Endodermal cell (in vitro differentiated cells): ENCODE results near the gene SYT2. TPM values are rescaled to one million over a fixed set of nuclear protein-coding genes. Genes with fewer than 3 reads are reported as not detected.
"Not testable (repeated sequence)": the region's sequence is repeated elsewhere in the genome, so short reads cannot be mapped to it uniquely, and the experiment has no call there.

Source experiments
- DNase-seq: peaks from one replicate; pipeline ENCODE4 v3.0.0-alpha.2; 2017
- H3K27ac ChIP-seq: 2 replicates; pipeline ENCODE4 v1.5.1; 2013; ENCODE audit warnings: mild to moderate bottlenecking, low read depth, low read length, moderate library complexity
- H3K27me3 ChIP-seq: 2 replicates; pipeline ENCODE4 v1.6.1; 2013; ENCODE audit warnings: mild to moderate bottlenecking, low read length, moderate library complexity; ENCODE audit not compliant: insufficient read depth, control insufficient read depth, poor library complexity, severe bottlenecking
- H3K36me3 ChIP-seq: 2 replicates; pipeline ENCODE4 v1.7.0; 2013; ENCODE audit warnings: mild to moderate bottlenecking, low read length, moderate library complexity; ENCODE audit not compliant: control insufficient read depth, insufficient read depth
- H3K4me1 ChIP-seq: one replicate; pipeline ENCODE4 v1.7.0; 2013; ENCODE audit warnings: low read length; ENCODE audit not compliant: control insufficient read depth, insufficient read depth
- H3K4me3 ChIP-seq: 2 replicates; pipeline ENCODE4 v1.5.1; 2013; ENCODE audit warnings: mild to moderate bottlenecking, low read length, moderate library complexity
- H3K9ac ChIP-seq: 2 replicates; pipeline ENCODE4 v1.6.1; 2013; ENCODE audit warnings: mild to moderate bottlenecking, low read length, moderate library complexity; ENCODE audit not compliant: poor library complexity, severe bottlenecking; ENCODE audit errors: extremely low read depth
- H3K9me3 ChIP-seq: 2 replicates; pipeline ENCODE4 v1.6.1; 2013; ENCODE audit warnings: mild to moderate bottlenecking, low read length, moderate library complexity; ENCODE audit not compliant: control insufficient read depth
- H3K27ac Mint-ChIP-seq: 2 replicates; pipeline ENCODE4 v1.8.0; 2020; ENCODE audit warnings: mixed read lengths
- H3K27me3 Mint-ChIP-seq: 2 replicates; pipeline ENCODE4 v1.8.0; 2021; ENCODE audit warnings: mild to moderate bottlenecking, mixed read lengths; ENCODE audit not compliant: insufficient read depth
- H3K36me3 Mint-ChIP-seq: 2 replicates; pipeline ENCODE4 v1.8.0; 2020; ENCODE audit warnings: low read depth, mixed read lengths
- H3K4me1 Mint-ChIP-seq: 2 replicates; pipeline ENCODE4 v1.8.0; 2020; ENCODE audit warnings: mixed read lengths
- H3K4me3 Mint-ChIP-seq: 2 replicates; pipeline ENCODE4 v1.8.0; 2020; ENCODE audit warnings: mild to moderate bottlenecking, moderate library complexity, mixed read lengths
- H3K9me3 Mint-ChIP-seq: 2 replicates; pipeline ENCODE4 v1.8.0; 2020; ENCODE audit warnings: mild to moderate bottlenecking, mixed read lengths
- WGBS, 2 experiments: methylation state at CpG; one replicate each; pipeline versions ENCODE4 v1.1.5 to v1.1.7; 2013; ENCODE audit warnings: missing lambda C conversion rate in 2 of 2, mixed read lengths in 1 of 2; ENCODE audit not compliant: insufficient coverage in 1 of 2, insufficient read length in 1 of 2; 5-methylcytosine and 5-hydroxymethylcytosine counted together
- total RNA-seq, 2 donors: library from RNA; stranded (reverse); fragmentation: NEBNext Ultra II Directional in 1 of 2; extraction: Animal tissue kit (Norgen Biotek cat#: 25700) in 1 of 2; gene quantifications; 2 replicates in 1 of 2; 3 replicates in 1 of 2; pipeline ENCODE4 v1.2.1, GENCODE V29; 2021
- TF ChIP-seq, protein P1 (sequence below): fragments of 200-600 bp; sonication (generic); conservative IDR thresholded peaks from 2 replicates; pipeline ENCODE4 v1.5.0; 2021; ENCODE audit warnings: antibody characterized with exemption, mild to moderate bottlenecking

Gene SYT2
- total RNA-seq, 2 donors from 2014 or later, result 2.9 to 4.4 TPM

DNA sequence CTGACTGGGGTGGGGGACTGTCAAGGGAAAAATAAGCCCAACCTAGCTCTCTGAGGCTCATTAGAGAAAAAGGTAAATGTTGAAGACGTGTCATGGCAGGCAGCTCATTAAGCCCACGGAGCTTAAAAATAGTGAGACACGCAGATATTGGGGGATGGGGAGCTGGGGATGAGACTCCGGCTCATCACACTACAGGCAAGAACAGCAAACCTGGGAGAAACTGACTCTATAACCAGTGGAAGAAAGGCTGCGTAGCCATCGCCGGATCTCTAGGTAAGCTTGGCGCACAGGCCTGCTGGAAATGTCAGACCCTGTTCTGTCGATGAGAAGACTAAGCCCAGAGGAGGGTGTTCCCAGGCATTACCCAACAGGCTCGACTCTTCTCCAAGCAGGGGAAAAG is 78.0 kb downstream of the SYT2 start:
- Mint-ChIP-seq H3K4me1 (peaks cover 14% of the 10 kb centered on the region), H3K4me3 (no peak overlapping the region)
- WGBS, 2 experiments, result 92 to 99% methylated on average over 9 to 10 of the region's 10 CpGs

DNA sequence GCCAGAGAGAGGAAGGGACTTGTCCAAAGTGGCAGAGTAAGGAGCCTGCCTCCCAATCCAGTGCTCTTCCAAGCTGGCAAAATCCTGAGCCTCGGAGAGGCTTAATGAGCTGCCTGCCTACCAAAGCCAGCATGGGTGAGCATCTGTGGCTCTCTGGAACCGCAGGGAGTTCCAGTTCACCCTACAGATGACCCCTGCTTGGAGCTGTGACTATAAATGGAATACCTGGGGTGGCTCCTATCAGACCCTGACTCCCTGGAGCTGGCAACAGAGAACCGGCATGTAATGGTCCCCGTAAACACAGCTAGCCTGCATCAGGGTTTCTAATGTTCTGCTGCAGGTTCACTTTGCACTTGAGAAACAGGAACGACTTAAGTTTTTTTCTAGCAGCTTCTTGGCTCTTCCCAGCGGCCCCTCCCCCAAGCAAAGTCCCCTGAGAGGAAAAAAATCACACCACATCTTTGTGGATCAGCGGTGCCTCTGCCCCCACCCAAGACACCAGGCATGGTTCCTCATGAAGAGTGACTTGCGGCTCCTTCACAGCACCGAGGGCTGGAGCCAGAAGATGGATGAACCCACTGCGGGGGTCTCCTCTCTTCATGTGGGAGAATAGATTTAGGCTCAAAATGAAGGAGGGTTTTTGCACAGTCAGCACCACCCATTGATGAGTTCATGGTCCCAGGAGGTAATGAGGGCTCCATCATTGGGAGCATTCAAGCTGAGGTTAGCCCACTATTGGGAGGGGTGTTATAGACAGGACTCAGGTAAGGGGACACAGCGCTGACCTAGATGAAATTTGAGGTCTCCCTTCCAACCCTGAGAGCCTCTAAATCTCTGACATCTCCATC is 79.0 kb downstream of the SYT2 start:
- H3K9me3 ChIP-seq, result no peaks in the 10 kb centered on the region
- no peaks in the 10 kb centered on the region for H3K36me3 ChIP-seq
- 76 to 80% methylated on average over 6 to 11 of the region's 11 CpGs for WGBS, 2 experiments
- Mint-ChIP-seq H3K9me3 (no peaks in the 10 kb centered on the region), H3K27me3 (no peaks in the 10 kb centered on the region), H3K27ac (no peak overlapping the region), H3K4me1 (peaks cover 21% of the 10 kb centered on the region), H3K36me3 (no peaks in the 10 kb centered on the region), H3K4me3 (no peak overlapping the region)
- no peaks in the 10 kb centered on the region for H3K27me3 ChIP-seq
- no peak for DNase-seq
- no peak overlapping the region for H3K4me3 ChIP-seq
- no peak overlapping the region for H3K9ac ChIP-seq
- TF ChIP-seq, protein P1, sequence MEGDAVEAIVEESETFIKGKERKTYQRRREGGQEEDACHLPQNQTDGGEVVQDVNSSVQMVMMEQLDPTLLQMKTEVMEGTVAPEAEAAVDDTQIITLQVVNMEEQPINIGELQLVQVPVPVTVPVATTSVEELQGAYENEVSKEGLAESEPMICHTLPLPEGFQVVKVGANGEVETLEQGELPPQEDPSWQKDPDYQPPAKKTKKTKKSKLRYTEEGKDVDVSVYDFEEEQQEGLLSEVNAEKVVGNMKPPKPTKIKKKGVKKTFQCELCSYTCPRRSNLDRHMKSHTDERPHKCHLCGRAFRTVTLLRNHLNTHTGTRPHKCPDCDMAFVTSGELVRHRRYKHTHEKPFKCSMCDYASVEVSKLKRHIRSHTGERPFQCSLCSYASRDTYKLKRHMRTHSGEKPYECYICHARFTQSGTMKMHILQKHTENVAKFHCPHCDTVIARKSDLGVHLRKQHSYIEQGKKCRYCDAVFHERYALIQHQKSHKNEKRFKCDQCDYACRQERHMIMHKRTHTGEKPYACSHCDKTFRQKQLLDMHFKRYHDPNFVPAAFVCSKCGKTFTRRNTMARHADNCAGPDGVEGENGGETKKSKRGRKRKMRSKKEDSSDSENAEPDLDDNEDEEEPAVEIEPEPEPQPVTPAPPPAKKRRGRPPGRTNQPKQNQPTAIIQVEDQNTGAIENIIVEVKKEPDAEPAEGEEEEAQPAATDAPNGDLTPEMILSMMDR, result no peak
- H3K4me1 ChIP-seq, result no peaks in the 10 kb centered on the region
- no peak overlapping the region for H3K27ac ChIP-seq

More for the DNA sequence above, 78.0 kb downstream of the SYT2 start:
- no peaks in the 10 kb centered on the region for H3K36me3 Mint-ChIP-seq
- Histone ChIP-seq H3K9me3 (no peaks in the 10 kb centered on the region), H3K9ac (no peak overlapping the region), H3K27ac (no peak overlapping the region), H3K4me1 (peaks cover under 1% of the 10 kb centered on the region), H3K27me3 (no peaks in the 10 kb centered on the region), H3K4me3 (no peak overlapping the region), H3K36me3 (no peaks in the 10 kb centered on the region)
- no peaks in the 10 kb centered on the region for H3K9me3 Mint-ChIP-seq
- no peak overlapping the region for H3K27ac Mint-ChIP-seq
- TF ChIP-seq, protein P1, result no peak
- H3K27me3 Mint-ChIP-seq, result no peaks in the 10 kb centered on the region
- no peak for DNase-seq

DNA sequence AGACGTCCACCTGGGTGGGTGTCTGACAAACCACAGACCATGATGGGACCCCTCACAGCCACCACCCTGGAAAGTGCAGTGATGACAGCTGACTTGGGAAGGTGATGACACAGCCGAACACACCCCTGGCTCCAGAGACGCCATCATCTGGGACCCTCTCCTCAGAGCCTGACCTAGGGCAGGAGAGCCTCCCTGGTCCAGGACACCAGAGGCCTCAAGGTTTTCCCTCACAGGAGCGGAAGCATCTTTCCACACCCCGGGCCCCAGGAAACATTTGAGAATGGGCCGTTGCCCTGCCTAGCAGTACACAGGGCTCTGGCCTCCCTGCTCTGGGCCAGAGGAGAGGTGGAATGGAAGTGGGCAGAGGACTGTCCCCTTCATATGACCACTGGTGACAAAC is 79.7 kb downstream of the SYT2 start:
- no peak overlapping the region for H3K4me3 ChIP-seq
- H3K27ac Mint-ChIP-seq, result no peak overlapping the region
- 88 to 95% methylated on average over 6 of the region's 6 CpGs for WGBS, 2 experiments
- DNase-seq, result no peak
- no peaks in the 10 kb centered on the region for H3K27me3 Mint-ChIP-seq
- H3K36me3 Mint-ChIP-seq, result no peaks in the 10 kb centered on the region
- H3K4me1 ChIP-seq, result no peaks in the 10 kb centered on the region
- H3K4me1 Mint-ChIP-seq, result peaks cover 21% of the 10 kb centered on the region
- no peaks in the 10 kb centered on the region for H3K27me3 ChIP-seq
- TF ChIP-seq, protein P1, result no peak
- no peaks in the 10 kb centered on the region for H3K9me3 ChIP-seq
- no peak overlapping the region for H3K9ac ChIP-seq
- no peak overlapping the region for H3K27ac ChIP-seq
- no peaks in the 10 kb centered on the region for H3K36me3 ChIP-seq
- H3K4me3 Mint-ChIP-seq, result no peak overlapping the region
- H3K9me3 Mint-ChIP-seq, result no peaks in the 10 kb centered on the region

DNA sequence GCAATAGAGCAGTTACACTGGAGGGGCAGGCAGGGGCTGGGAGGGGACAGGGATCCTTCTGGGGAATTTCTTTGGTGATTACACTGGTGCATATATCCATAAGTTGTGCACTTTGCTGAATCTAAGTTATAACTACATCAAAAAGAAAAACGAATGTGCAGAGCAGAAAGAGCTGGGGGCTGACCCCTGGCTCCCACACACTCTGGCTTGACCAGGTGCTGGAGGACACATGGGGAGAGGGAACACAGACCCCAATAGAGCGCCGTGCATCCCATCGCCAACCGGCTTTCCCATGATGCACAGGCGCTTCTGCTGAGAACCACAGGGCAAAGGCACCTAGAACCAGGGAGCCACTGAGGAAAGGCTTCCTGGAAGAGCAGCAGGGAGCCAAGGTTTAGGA is 80.2 kb downstream of the SYT2 start:
- 87% methylated on average over 6 of the region's 6 CpGs; no CpG with 5 or more reads in 1 of the 2 experiments for WGBS, 2 experiments
- H3K4me1 Mint-ChIP-seq, result peaks cover 21% of the 10 kb centered on the region
- H3K9me3 ChIP-seq, H3K36me3 ChIP-seq, H3K9me3 Mint-ChIP-seq, H3K27me3 Mint-ChIP-seq, H3K4me3 Mint-ChIP-seq, H3K9ac ChIP-seq, H3K4me3 ChIP-seq, H3K27ac Mint-ChIP-seq, DNase-seq, H3K36me3 Mint-ChIP-seq, H3K27ac ChIP-seq, H3K4me1 ChIP-seq, H3K27me3 ChIP-seq: not testable (repeated sequence)

DNA sequence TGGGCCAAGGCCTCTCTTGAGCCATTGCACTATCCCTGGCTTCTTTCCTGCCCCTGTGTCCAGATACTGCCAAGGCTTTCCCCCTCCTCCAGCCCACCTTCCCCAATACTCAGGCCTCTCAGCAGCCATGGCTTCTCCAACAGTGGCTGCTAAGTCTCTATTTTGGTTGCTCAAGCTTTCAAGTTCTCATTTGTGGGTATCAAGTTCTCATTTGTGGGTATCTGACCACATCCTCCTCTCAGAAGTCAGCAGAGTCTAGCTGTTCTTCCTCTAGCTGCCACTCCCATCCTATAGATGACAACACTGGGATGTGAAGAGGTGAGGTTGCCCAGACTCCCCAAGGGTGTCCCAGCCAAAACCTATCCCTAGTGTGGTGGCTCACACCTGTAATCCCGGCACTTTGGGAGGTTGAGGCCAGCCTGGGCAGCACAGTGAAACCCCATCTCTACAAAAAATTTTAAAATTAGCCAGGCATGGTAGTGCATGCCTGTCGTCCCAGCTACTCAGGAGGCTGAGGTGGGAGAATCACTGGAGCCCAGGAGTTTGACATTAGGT is 80.9 kb downstream of the SYT2 start:
- H3K27ac ChIP-seq, H3K4me3 Mint-ChIP-seq, H3K4me1 ChIP-seq, H3K9me3 Mint-ChIP-seq, DNase-seq, H3K27ac Mint-ChIP-seq, H3K27me3 Mint-ChIP-seq, H3K9ac ChIP-seq, H3K9me3 ChIP-seq, H3K4me3 ChIP-seq, H3K36me3 ChIP-seq, H3K27me3 ChIP-seq, H3K36me3 Mint-ChIP-seq: not testable (repeated sequence)
- 93% methylated on average over 2 of the region's 2 CpGs; no CpG with 5 or more reads in 1 of the 2 experiments for WGBS, 2 experiments
- peaks cover 21% of the 10 kb centered on the region for H3K4me1 Mint-ChIP-seq
